ENCODE results near the gene PRKCZ. TPM values are rescaled to one million over a fixed set of nuclear protein-coding genes. Genes with fewer than 3 reads are reported as not detected.

Gene PRKCZ
- total RNA-seq, 2 donors from 2014 or later: 9.6 to 10.9 TPM

DNA sequence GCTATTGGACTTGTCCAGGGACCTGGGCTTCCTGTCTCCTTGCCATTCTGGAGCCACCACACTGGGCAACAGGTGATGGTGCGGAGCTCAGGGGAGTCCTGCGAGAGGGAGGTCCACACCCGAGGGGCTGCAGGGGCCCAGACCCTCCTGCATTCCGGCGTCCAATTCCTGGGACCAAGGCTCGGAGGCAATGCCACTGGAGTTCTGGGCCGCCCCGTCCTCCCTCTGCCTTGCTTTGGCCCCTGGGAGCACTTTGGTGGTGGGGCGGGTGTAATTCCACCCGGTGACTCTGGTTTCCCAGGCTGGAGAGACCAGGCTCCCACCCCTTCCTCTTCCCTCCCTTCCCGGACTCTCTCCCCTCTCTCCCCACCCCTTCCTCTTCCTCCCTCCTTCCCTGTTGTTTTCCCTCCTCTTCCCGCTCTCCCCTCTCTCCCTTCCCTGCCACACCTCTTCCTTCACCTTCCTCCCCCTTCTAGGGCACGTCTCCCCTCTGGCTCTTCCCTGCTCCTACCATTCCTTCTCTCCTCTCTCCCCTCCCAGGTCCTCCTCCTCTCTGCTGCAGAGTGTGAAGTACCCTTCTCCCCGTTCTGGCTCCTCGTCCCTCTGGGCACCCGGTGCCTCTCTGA, 2.0 kb downstream of the PRKCZ start:
- intact Hi-C loops (cut with DNase I): no loop called here
- DNase-seq (no peak), ATAC-seq (no peak)
- 81 to 87% methylated on average over 11 to 16 of the region's 16 CpGs for WGBS, 2 donors
- peaks cover 24% of the 10 kb centered on the region for H3K4me1 ChIP-seq
- no peaks in the 10 kb centered on the region for H3K9me3 ChIP-seq
- no peak overlapping the region for H3K4me3 ChIP-seq
- TF ChIP-seq, protein P1, sequence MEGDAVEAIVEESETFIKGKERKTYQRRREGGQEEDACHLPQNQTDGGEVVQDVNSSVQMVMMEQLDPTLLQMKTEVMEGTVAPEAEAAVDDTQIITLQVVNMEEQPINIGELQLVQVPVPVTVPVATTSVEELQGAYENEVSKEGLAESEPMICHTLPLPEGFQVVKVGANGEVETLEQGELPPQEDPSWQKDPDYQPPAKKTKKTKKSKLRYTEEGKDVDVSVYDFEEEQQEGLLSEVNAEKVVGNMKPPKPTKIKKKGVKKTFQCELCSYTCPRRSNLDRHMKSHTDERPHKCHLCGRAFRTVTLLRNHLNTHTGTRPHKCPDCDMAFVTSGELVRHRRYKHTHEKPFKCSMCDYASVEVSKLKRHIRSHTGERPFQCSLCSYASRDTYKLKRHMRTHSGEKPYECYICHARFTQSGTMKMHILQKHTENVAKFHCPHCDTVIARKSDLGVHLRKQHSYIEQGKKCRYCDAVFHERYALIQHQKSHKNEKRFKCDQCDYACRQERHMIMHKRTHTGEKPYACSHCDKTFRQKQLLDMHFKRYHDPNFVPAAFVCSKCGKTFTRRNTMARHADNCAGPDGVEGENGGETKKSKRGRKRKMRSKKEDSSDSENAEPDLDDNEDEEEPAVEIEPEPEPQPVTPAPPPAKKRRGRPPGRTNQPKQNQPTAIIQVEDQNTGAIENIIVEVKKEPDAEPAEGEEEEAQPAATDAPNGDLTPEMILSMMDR (IDR thresholded peaks at IDR 0.05): no peak
- no peak for TF ChIP-seq POLR2A (IDR thresholded peaks at IDR 0.05)
- no peaks in the 10 kb centered on the region for H3K27me3 ChIP-seq
- H3K27ac ChIP-seq: no peak overlapping the region
- H3K36me3 ChIP-seq (replicated peaks in 1 of 2; ENCODE audit: insufficient read depth in 1 of 2, low read depth in 2 of 2): no peaks in the 10 kb centered on the region

GRCh38 chr1:2052756-2053155, 2.5 kb downstream of the PRKCZ start:
- no peaks in the 10 kb centered on the region for H3K36me3 ChIP-seq (replicated peaks in 1 of 2; ENCODE audit: insufficient read depth in 1 of 2, low read depth in 2 of 2)
- H3K27me3 ChIP-seq: no peaks in the 10 kb centered on the region
- no peak for DNase-seq
- peaks cover 24% of the 10 kb centered on the region for H3K4me1 ChIP-seq
- H3K9me3 ChIP-seq: no peaks in the 10 kb centered on the region
- no peak for TF ChIP-seq POLR2A (IDR thresholded peaks at IDR 0.05)
- TF ChIP-seq, protein P1 (IDR thresholded peaks at IDR 0.05): no peak
- ATAC-seq: no peak
- intact Hi-C loops (cut with DNase I): no loop called here
- no peak overlapping the region for H3K4me3 ChIP-seq
- H3K27ac ChIP-seq: no peak overlapping the region
- WGBS, 2 donors: 84 to 90% methylated on average over 8 to 9 of the region's 10 CpGs

DNA sequence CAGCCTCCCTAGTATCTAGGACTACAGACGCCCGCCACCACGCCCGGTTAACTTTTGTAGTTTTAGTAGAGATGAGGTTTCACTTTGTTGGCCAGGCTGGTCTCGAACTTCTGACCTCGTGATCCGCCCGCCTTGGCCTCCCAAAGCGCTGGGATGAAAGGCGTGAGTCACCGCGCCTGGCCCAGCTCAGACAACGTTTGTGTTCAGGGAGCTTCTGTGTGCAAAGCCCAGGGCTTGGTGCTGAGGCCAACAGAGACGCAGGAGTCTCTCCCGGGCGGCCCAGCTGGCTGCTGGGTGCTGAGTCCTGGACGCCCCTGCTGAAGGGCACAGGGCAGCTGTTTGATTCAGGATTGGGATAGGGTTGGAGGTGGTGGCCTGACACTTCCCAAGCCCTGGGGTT, 3.0 kb downstream of the PRKCZ start:
- no peaks in the 10 kb centered on the region for H3K36me3 ChIP-seq (replicated peaks in 1 of 2; ENCODE audit: insufficient read depth in 1 of 2, low read depth in 2 of 2)
- no peak for DNase-seq
- peaks cover 24% of the 10 kb centered on the region for H3K4me1 ChIP-seq
- WGBS, 2 donors: 83 to 89% methylated on average over 7 to 12 of the region's 17 CpGs
- no peaks in the 10 kb centered on the region for H3K27me3 ChIP-seq
- intact Hi-C loops (cut with DNase I): no loop called here
- H3K27ac ChIP-seq: no peak overlapping the region
- no peak for ATAC-seq
- no peak overlapping the region for H3K4me3 ChIP-seq
- no peak for TF ChIP-seq POLR2A (IDR thresholded peaks at IDR 0.05)
- TF ChIP-seq, protein P1 (IDR thresholded peaks at IDR 0.05): no peak
- H3K9me3 ChIP-seq: no peaks in the 10 kb centered on the region

GRCh38 chr1:2053784-2054376, 3.7 kb downstream of the PRKCZ start:
- ATAC-seq (no peak), DNase-seq (no peak)
- H3K4me1 ChIP-seq: peaks cover 24% of the 10 kb centered on the region
- WGBS, 2 donors: 57 to 95% methylated on average over 1 to 11 of the region's 12 CpGs
- no peak overlapping the region for H3K27ac ChIP-seq
- no peaks in the 10 kb centered on the region for H3K9me3 ChIP-seq
- H3K27me3 ChIP-seq: no peaks in the 10 kb centered on the region
- no peaks in the 10 kb centered on the region for H3K36me3 ChIP-seq (replicated peaks in 1 of 2; ENCODE audit: insufficient read depth in 1 of 2, low read depth in 2 of 2)
- TF ChIP-seq, protein P1 (IDR thresholded peaks at IDR 0.05): no peak
- no peak for TF ChIP-seq POLR2A (IDR thresholded peaks at IDR 0.05)
- H3K4me3 ChIP-seq: no peak overlapping the region
- intact Hi-C loops (cut with DNase I): no loop called here

GRCh38 chr1:2054560-2054959, 4.3 kb downstream of the PRKCZ start:
- no peak for TF ChIP-seq POLR2A (IDR thresholded peaks at IDR 0.05)
- TF ChIP-seq, protein P1 (IDR thresholded peaks at IDR 0.05): no peak
- ATAC-seq: no peak
- Histone ChIP-seq H3K4me3 (no peak overlapping the region), H3K27ac (no peak overlapping the region), H3K9me3 (no peaks in the 10 kb centered on the region), H3K27me3 (no peaks in the 10 kb centered on the region), H3K4me1 (peaks cover 18% of the 10 kb centered on the region), H3K36me3 (replicated peaks in 1 of 2; ENCODE audit: insufficient read depth in 1 of 2, low read depth in 2 of 2) (no peaks in the 10 kb centered on the region)
- WGBS, 2 donors: 81 to 88% methylated on average over 22 of the region's 22 CpGs
- intact Hi-C loops (cut with DNase I): no loop called here
- DNase-seq: no peak
